Measurements from ENCODE around the gene JAKMIP1.
"Not testable (repeated sequence)": the region's sequence is repeated elsewhere in the genome, so short reads cannot be mapped to it uniquely, and the experiment has no call there.

DNA sequence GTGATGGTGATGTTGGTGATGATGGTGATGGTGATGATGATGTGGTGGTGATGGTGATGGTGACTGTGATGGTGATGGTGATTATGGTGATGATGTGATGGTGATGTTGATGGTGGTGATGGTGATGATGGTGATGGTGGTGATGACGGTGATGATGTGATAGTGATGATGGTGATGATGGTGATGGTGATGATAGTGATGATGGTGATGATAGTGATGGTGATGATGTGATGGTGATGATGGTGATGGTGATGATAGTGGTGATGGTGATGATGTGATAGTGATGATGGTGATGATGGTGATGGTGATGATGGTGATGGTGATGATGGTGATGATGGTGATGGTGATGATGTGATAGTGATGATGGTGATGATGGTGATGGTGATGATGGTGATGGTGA, 196.9 kb downstream of the JAKMIP1 start:
- TF ChIP-seq, protein P1, sequence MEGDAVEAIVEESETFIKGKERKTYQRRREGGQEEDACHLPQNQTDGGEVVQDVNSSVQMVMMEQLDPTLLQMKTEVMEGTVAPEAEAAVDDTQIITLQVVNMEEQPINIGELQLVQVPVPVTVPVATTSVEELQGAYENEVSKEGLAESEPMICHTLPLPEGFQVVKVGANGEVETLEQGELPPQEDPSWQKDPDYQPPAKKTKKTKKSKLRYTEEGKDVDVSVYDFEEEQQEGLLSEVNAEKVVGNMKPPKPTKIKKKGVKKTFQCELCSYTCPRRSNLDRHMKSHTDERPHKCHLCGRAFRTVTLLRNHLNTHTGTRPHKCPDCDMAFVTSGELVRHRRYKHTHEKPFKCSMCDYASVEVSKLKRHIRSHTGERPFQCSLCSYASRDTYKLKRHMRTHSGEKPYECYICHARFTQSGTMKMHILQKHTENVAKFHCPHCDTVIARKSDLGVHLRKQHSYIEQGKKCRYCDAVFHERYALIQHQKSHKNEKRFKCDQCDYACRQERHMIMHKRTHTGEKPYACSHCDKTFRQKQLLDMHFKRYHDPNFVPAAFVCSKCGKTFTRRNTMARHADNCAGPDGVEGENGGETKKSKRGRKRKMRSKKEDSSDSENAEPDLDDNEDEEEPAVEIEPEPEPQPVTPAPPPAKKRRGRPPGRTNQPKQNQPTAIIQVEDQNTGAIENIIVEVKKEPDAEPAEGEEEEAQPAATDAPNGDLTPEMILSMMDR (conservative IDR thresholded peaks at IDR 0.05) = not testable (repeated sequence)
- TF ChIP-seq EZH2 (IDR thresholded peaks at IDR 0.05; ENCODE audit: low read depth) = not testable (repeated sequence)

Data from PC-9 (cell line).